Activated CD8-positive, alpha-beta T cell treated with anti-CD3 and anti-CD28 coated beads, Interleukin-2, amount 10 ng/mL, durations not matched to agents 7 days and 5 days (primary cell): ENCODE results near the gene KRT80. TPM values are rescaled to one million over a fixed set of nuclear protein-coding genes. Genes with fewer than 3 reads are reported as not detected.
A peak's percentile ranks its signal among the peaks of the same experiment; 100 is the strongest.

Experiments
- ATAC-seq: fragments of 150-1000 bp; cut with Tn5 transposase; one replicate; pipeline ENCODE4 v1.10.0; 2021; ENCODE audit warnings: moderate library complexity
- CTCF ChIA-PET: fragments of 350-600 bp; sonication (Branson Sonifier 250); formaldehyde crosslinking; loops from one replicate; lab custom pipeline; 2021; ENCODE audit warnings: antibody characterized with exemption; lab: Charles Lee
- POLR2A ChIA-PET: fragments of 350-600 bp; sonication (Branson Sonifier 250); formaldehyde crosslinking; loops from one replicate; lab custom pipeline; 2021; ENCODE audit warnings: antibody characterized with exemption; lab: Charles Lee
- DNase-seq: peaks from one replicate; pipeline ENCODE4 v3.0.0-alpha.2; 2020
- H3K27ac Mint-ChIP-seq: one replicate; pipeline ENCODE4 v1.8.0; 2021; ENCODE audit warnings: mild to moderate bottlenecking, mixed read lengths
- H3K27me3 Mint-ChIP-seq: one replicate; pipeline ENCODE4 v1.8.0; 2021; ENCODE audit warnings: low read depth, mixed read lengths
- H3K36me3 Mint-ChIP-seq: one replicate; pipeline ENCODE4 v1.8.0; 2021; ENCODE audit warnings: low read depth, mixed read lengths
- H3K4me1 Mint-ChIP-seq: one replicate; pipeline ENCODE4 v1.8.0; 2021; ENCODE audit warnings: low read depth, mixed read lengths
- H3K4me3 Mint-ChIP-seq: one replicate; pipeline ENCODE4 v1.8.0; 2021; ENCODE audit warnings: mild to moderate bottlenecking, mixed read lengths
- H3K9me3 Mint-ChIP-seq: one replicate; pipeline ENCODE4 v1.8.0; 2022; ENCODE audit warnings: mixed read lengths; ENCODE audit not compliant: insufficient read depth
- total RNA-seq, 2 experiments: library from RNA; stranded (reverse); gene quantifications; one replicate each; pipeline ENCODE4 v1.2.3, GENCODE V29; 2021

KRT80 gene
- total RNA-seq, 2 experiments from 2014 or later: not detected

- Mint-ChIP-seq H3K4me1 (no peaks in the 10 kb centered on the region), H3K27me3 (peaks cover 74% of the 10 kb centered on the region), H3K27ac (no peak overlapping the region), H3K9me3 (no peaks in the 10 kb centered on the region), H3K4me3 (no peak overlapping the region), H3K36me3 (no peaks in the 10 kb centered on the region)
- no peak for ATAC-seq
- no peak for DNase-seq
- ChIA-PET POLR2A (no interaction called here), CTCF (interaction anchor here (1.4 kb wide), 1 partner anchor 12 kb away, joined by 3 read pairs; no protein-coding TSS in a partner anchor)
Measured at GRCh38 chr12:52227606-52228166, 35.9 kb upstream of the KRT80 start.

- no peaks in the 10 kb centered on the region for H3K9me3 Mint-ChIP-seq
- no peak for DNase-seq
- H3K4me1 Mint-ChIP-seq: peaks cover 7% of the 10 kb centered on the region
- ChIA-PET CTCF (interaction anchor here (1.4 to 4.2 kb wide), 4 partner anchors 11 to 69 kb away, joined by 3 to 23 read pairs (median 8); no protein-coding TSS in a partner anchor), POLR2A (no interaction called here)
- ATAC-seq: no peak
- H3K27ac Mint-ChIP-seq: no peak overlapping the region
- H3K36me3 Mint-ChIP-seq: no peaks in the 10 kb centered on the region
- peaks cover 67% of the 10 kb centered on the region for H3K27me3 Mint-ChIP-seq
- no peak overlapping the region for H3K4me3 Mint-ChIP-seq
Measured at GRCh38 chr12:52226446-52226845, 34.6 kb upstream of the KRT80 start.

GRCh38 chr12:52225752-52226151 is 33.9 kb upstream of the KRT80 start:
- CTCF ChIA-PET: interaction anchor here (1.2 to 6.3 kb wide), 6 partner anchors 11 to 102 kb away, joined by 4 to 89 read pairs (median 12); partner anchors contain the start of gene KRT86
- H3K27me3 Mint-ChIP-seq: peaks cover 65% of the 10 kb centered on the region

GRCh38 chr12:52224151-52224550 is 32.3 kb upstream of the KRT80 start:
- no peaks in the 10 kb centered on the region for H3K36me3 Mint-ChIP-seq
- peaks cover 9% of the 10 kb centered on the region for H3K4me1 Mint-ChIP-seq
- ChIA-PET POLR2A (no interaction called here), CTCF (interaction anchor here (2.5 to 6.3 kb wide), 4 partner anchors 12 to 53 kb away, joined by 10 to 89 read pairs (median 18); partner anchors contain the start of gene KRT86)
- no peak for ATAC-seq
- no peak overlapping the region for H3K4me3 Mint-ChIP-seq
- DNase-seq: no peak
- no peaks in the 10 kb centered on the region for H3K9me3 Mint-ChIP-seq
- no peak overlapping the region for H3K27ac Mint-ChIP-seq
- H3K27me3 Mint-ChIP-seq: peaks cover 62% of the 10 kb centered on the region

More at GRCh38 chr12:52225752-52226151, 33.9 kb upstream of the KRT80 start:
- POLR2A ChIA-PET: no interaction called here
- Mint-ChIP-seq H3K27ac (no peak overlapping the region), H3K4me3 (no peak overlapping the region), H3K9me3 (no peaks in the 10 kb centered on the region), H3K4me1 (peaks cover 9% of the 10 kb centered on the region), H3K36me3 (no peaks in the 10 kb centered on the region)
- no peak for DNase-seq
- ATAC-seq: no peak

GRCh38 chr12:52223406-52224039 is 31.7 kb upstream of the KRT80 start:
- H3K27me3 Mint-ChIP-seq: peaks cover 63% of the 10 kb centered on the region
- CTCF ChIA-PET: interaction anchor here (2.5 to 6.3 kb wide), 5 partner anchors 11 to 54 kb away, joined by 10 to 89 read pairs (median 23); partner anchors contain the start of gene KRT86
- no peak overlapping the region for H3K4me3 Mint-ChIP-seq
- H3K27ac Mint-ChIP-seq: no peak overlapping the region
- DNase-seq (no peak), ATAC-seq (no peak)
- H3K4me1 Mint-ChIP-seq: peaks cover 9% of the 10 kb centered on the region
- POLR2A ChIA-PET: no interaction called here
- H3K9me3 Mint-ChIP-seq: no peaks in the 10 kb centered on the region
- H3K36me3 Mint-ChIP-seq: no peaks in the 10 kb centered on the region

GRCh38 chr12:52222692-52223091 is 30.9 kb upstream of the KRT80 start:
- ATAC-seq (no peak), DNase-seq (no peak)
- ChIA-PET POLR2A (no interaction called here), CTCF (interaction anchor here (0.9 to 6.3 kb wide), 14 partner anchors 9 to 106 kb away, joined by 3 to 89 read pairs (median 8); partner anchors contain the start of genes KRT7 and KRT86)
- H3K4me1 Mint-ChIP-seq: peaks cover 9% of the 10 kb centered on the region
- H3K36me3 Mint-ChIP-seq: no peaks in the 10 kb centered on the region
- H3K9me3 Mint-ChIP-seq: no peaks in the 10 kb centered on the region
- no peak overlapping the region for H3K4me3 Mint-ChIP-seq
- peaks cover 61% of the 10 kb centered on the region for H3K27me3 Mint-ChIP-seq
- no peak overlapping the region for H3K27ac Mint-ChIP-seq

GRCh38 chr12:52221912-52222457 is 30.2 kb upstream of the KRT80 start:
- H3K36me3 Mint-ChIP-seq: no peaks in the 10 kb centered on the region
- peaks cover 9% of the 10 kb centered on the region for H3K4me1 Mint-ChIP-seq
- ATAC-seq (peak; percentile 87), DNase-seq (peak; percentile 86)
- peaks cover 58% of the 10 kb centered on the region for H3K27me3 Mint-ChIP-seq
- ChIA-PET POLR2A (interaction anchor here (0.7 kb wide), 1 partner anchor 30 kb away, joined by 3 read pairs; no protein-coding TSS in a partner anchor), CTCF (interaction anchor here (0.7 to 6.3 kb wide), 27 partner anchors 9 to 663 kb away, joined by 3 to 89 read pairs (median 5); partner anchors contain the start of genes KRT7 and KRT86)
- H3K27ac Mint-ChIP-seq: no peak overlapping the region
- no peak overlapping the region for H3K4me3 Mint-ChIP-seq
- no peaks in the 10 kb centered on the region for H3K9me3 Mint-ChIP-seq

- no peak overlapping the region for H3K4me3 Mint-ChIP-seq
- ATAC-seq: no peak
- ChIA-PET POLR2A (interaction anchor here (0.7 kb wide), 1 partner anchor 31 kb away, joined by 3 read pairs; no protein-coding TSS in a partner anchor), CTCF (interaction anchor here (0.7 to 6.3 kb wide), 26 partner anchors 8 to 663 kb away, joined by 3 to 89 read pairs (median 6); partner anchors contain the start of genes KRT7 and KRT86)
- no peak for DNase-seq
- peaks cover 9% of the 10 kb centered on the region for H3K4me1 Mint-ChIP-seq
- no peaks in the 10 kb centered on the region for H3K9me3 Mint-ChIP-seq
- no peaks in the 10 kb centered on the region for H3K36me3 Mint-ChIP-seq
- H3K27me3 Mint-ChIP-seq: peaks cover 51% of the 10 kb centered on the region
- H3K27ac Mint-ChIP-seq: no peak overlapping the region
Measured at GRCh38 chr12:52221070-52221781, 29.4 kb upstream of the KRT80 start.

GRCh38 chr12:52220477-52220876 is 28.7 kb upstream of the KRT80 start:
- peaks cover 48% of the 10 kb centered on the region for H3K27me3 Mint-ChIP-seq
- no peak for DNase-seq
- POLR2A ChIA-PET: no interaction called here
- peaks cover 9% of the 10 kb centered on the region for H3K4me1 Mint-ChIP-seq
- no peak for ATAC-seq
- CTCF ChIA-PET: interaction anchor here (1.2 to 6.3 kb wide), 3 partner anchors 25 to 664 kb away, joined by 4 to 89 read pairs (median 13); partner anchors contain the start of gene KRT86
- H3K9me3 Mint-ChIP-seq: no peaks in the 10 kb centered on the region
- H3K4me3 Mint-ChIP-seq: no peak overlapping the region
- H3K27ac Mint-ChIP-seq: no peak overlapping the region
- H3K36me3 Mint-ChIP-seq: no peaks in the 10 kb centered on the region

- peaks cover 9% of the 10 kb centered on the region for H3K4me1 Mint-ChIP-seq
- ATAC-seq: no peak
- DNase-seq: no peak
- H3K27me3 Mint-ChIP-seq: peaks cover 36% of the 10 kb centered on the region
- ChIA-PET POLR2A (no interaction called here), CTCF (interaction anchor here (0.7 kb wide), 1 partner anchor 58 kb away, joined by 3 read pairs; no protein-coding TSS in a partner anchor)
- no peak overlapping the region for H3K4me3 Mint-ChIP-seq
- H3K9me3 Mint-ChIP-seq: no peaks in the 10 kb centered on the region
- H3K36me3 Mint-ChIP-seq: no peaks in the 10 kb centered on the region
- H3K27ac Mint-ChIP-seq: no peak overlapping the region
Measured at GRCh38 chr12:52218001-52218400, 26.2 kb upstream of the KRT80 start.

GRCh38 chr12:52217223-52217622 is 25.4 kb upstream of the KRT80 start:
- Mint-ChIP-seq H3K4me1 (peaks cover 8% of the 10 kb centered on the region), H3K27ac (no peak overlapping the region), H3K27me3 (peaks cover 34% of the 10 kb centered on the region), H3K36me3 (no peaks in the 10 kb centered on the region), H3K4me3 (no peak overlapping the region), H3K9me3 (no peaks in the 10 kb centered on the region)
- CTCF ChIA-PET: interaction anchor here (0.7 kb wide), 1 partner anchor 57 kb away, joined by 3 read pairs; no protein-coding TSS in a partner anchor
- POLR2A ChIA-PET: no interaction called here
- ATAC-seq: no peak
- no peak for DNase-seq
